GM12878 (cell line): ENCODE results near the gene ARHGEF3. TPM values are rescaled to one million over a fixed set of nuclear protein-coding genes. Genes with fewer than 3 reads are reported as not detected.

Experiments used
- E4F1 ChIP-seq: fragments of 450-650 bp; IDR thresholded peaks from 2 replicates; pipeline ENCODE4 v1.6.1; 2018; ENCODE audit warnings: borderline replicate concordance, mild to moderate bottlenecking; ENCODE audit not compliant: partially characterized antibody
- EGR1 ChIP-seq, 2 experiments: IDR thresholded peaks; 1 replicate in 1 of 2; 2 replicates in 1 of 2; pipeline ENCODE4 v1.6.1; 2011 to 2012; ENCODE audit warnings: low read depth in 2 of 2, low read length in 2 of 2, borderline replicate concordance in 1 of 2, mild to moderate bottlenecking in 1 of 2, moderate library complexity in 1 of 2
- MTA2 ChIP-seq: fragments of 450-650 bp; IDR thresholded peaks from 2 replicates; pipeline ENCODE4 v1.6.1; 2016; ENCODE audit warnings: low read depth, mild to moderate bottlenecking, moderate library complexity
- PAX8 ChIP-seq: fragments of 450-650 bp; IDR thresholded peaks from 2 replicates; pipeline ENCODE4 v1.6.1; 2017; ENCODE audit warnings: mild to moderate bottlenecking, moderate library complexity
- PBX3 ChIP-seq: IDR thresholded peaks from 2 replicates; pipeline ENCODE4 v1.6.1; 2011; ENCODE audit warnings: mild to moderate bottlenecking, low read depth, low read length, moderate library complexity; ENCODE audit not compliant: insufficient replicate concordance
- PML ChIP-seq: IDR thresholded peaks from 2 replicates; pipeline ENCODE4 v1.6.1; 2012; ENCODE audit warnings: low read length, inconsistent platforms
- REST ChIP-seq: IDR thresholded peaks from 2 replicates; pipeline ENCODE4 v1.6.1; 2012; ENCODE audit warnings: mild to moderate bottlenecking, low read depth, low read length
- SKIL ChIP-seq: fragments of 450-650 bp; IDR thresholded peaks from 2 replicates; pipeline ENCODE4 v1.6.1; 2017; ENCODE audit warnings: mild to moderate bottlenecking, low read depth, inconsistent platforms; ENCODE audit not compliant: poor library complexity, severe bottlenecking
- SMARCA5 ChIP-seq: fragments of 450-650 bp; IDR thresholded peaks from 2 replicates; pipeline ENCODE4 v1.6.1; 2017; ENCODE audit warnings: mild to moderate bottlenecking
- SP1 ChIP-seq: IDR thresholded peaks from one replicate; pipeline ENCODE4 v1.6.1; 2011; ENCODE audit warnings: low read depth, low read length
- WRNIP1 ChIP-seq: IDR thresholded peaks from 2 replicates; pipeline ENCODE4 v1.6.1; 2011; ENCODE audit warnings: low read depth, low read length, improper control_type of control experiment, borderline replicate concordance
- ZBTB40 ChIP-seq: fragments of 450-650 bp; IDR thresholded peaks from 2 replicates; pipeline ENCODE4 v1.6.1; 2016; ENCODE audit warnings: mild to moderate bottlenecking, moderate library complexity, borderline replicate concordance
- ZNF217 ChIP-seq: fragments of 450-650 bp; IDR thresholded peaks from 2 replicates; pipeline ENCODE4 v1.6.1; 2017; ENCODE audit warnings: antibody characterized with exemption, mild to moderate bottlenecking
- ZNF274 ChIP-seq: IDR thresholded peaks from one replicate; pipeline ENCODE4 v1.8.0; 2011; ENCODE audit not compliant: insufficient read length, insufficient read depth
- polyA plus RNA-seq, 11 experiments: library from polyadenylated mRNA; depleted of rRNA in 4 of 11; unstranded in 6 of 11; stranded (reverse) in 5 of 11; fragments of >200 nt; fragmentation: Nextera tagmentation in 4 of 11; fragmentation: Illumina TruSeq in 1 of 11; extraction: Ambion mirVana in 4 of 11; extraction: Trizol in 1 of 11; gene quantifications; 1 replicate in 1 of 11; 2 replicates in 10 of 11; pipeline versions ENCODE4 v1.2.1 to v1.2.3, GENCODE V29; 2011 to 2016; ENCODE audit warnings: inconsistent platforms in 2 of 11, missing spikeins in 2 of 11, low read depth in 1 of 11
- total RNA-seq, 4 experiments: library from RNA; depleted of rRNA in 3 of 4; stranded (reverse); fragments of >200 nt in 3 of 4; fragmentation: Illumina TruSeq in 1 of 4; extraction: Trizol in 1 of 4; gene quantifications; 2 replicates each; pipeline versions ENCODE4 v1.2.1 to v1.2.3, GENCODE V29; 2013 to 2021

ARHGEF3 gene
- total and polyA plus RNA-seq, 10 of the 15 experiments (the other 5 are each of a cell fraction or from before 2014, with no cell fraction given): 21.8 to 78.7 (median 56.2) TPM

GRCh38 chr3:56683122-56683817 lies 118.5 kb downstream of the ARHGEF3 start, which contains the start of gene TASOR (continued):
- TF ChIP-seq REST (no peak; the same call in 1 of the 2 replicates), ZNF217 (peak; percentile 84), MTA2 (no peak), SKIL (no peak), SP1 (peak; percentile 43), PML (no peak; the same call in 1 of the 2 replicates), E4F1 (no peak), PAX8 (no peak), ZNF274 (no peak), SMARCA5 (peak; percentile 73), PBX3 (peak; percentile 89), WRNIP1 (no peak), ZBTB40 (0 out of 2 replicates have a peak, but pooled peaks have one; percentile 28), EGR1 (IDR thresholded peaks at IDR 0.05; ENCODE audit: borderline replicate concordance in 1 of 2, low read depth in 2 of 2, low read length in 2 of 2) (peak in 1 of 2 experiments; percentile 53; a peak in 1 of 3 replicates)
